KMS-11 (cell line): ENCODE measurements around the gene CD72.

Source experiments
- H2AFZ ChIP-seq: fragments of 200-600 bp; sonication (generic); 2 replicates; pipeline ENCODE4 v1.6.1; 2016; ENCODE audit warnings: antibody characterized with exemption, mixed run types, low read depth
- H3K27ac ChIP-seq: fragments of 200-600 bp; sonication (generic); 2 replicates; pipeline ENCODE4 v1.6.1; 2016; ENCODE audit warnings: mild to moderate bottlenecking, mixed run types
- H3K27me3 ChIP-seq: fragments of 200-600 bp; sonication (generic); 2 replicates; pipeline ENCODE4 v1.6.1; 2017; ENCODE audit warnings: mild to moderate bottlenecking, low read depth, mixed run types, moderate library complexity; ENCODE audit not compliant: insufficient read depth
- H3K36me3 ChIP-seq: fragments of 200-600 bp; sonication (generic); 2 replicates; pipeline ENCODE4 v1.6.1; 2017; ENCODE audit warnings: mild to moderate bottlenecking, mixed run types; ENCODE audit not compliant: insufficient read depth
- H3K4me1 ChIP-seq: fragments of 200-600 bp; sonication (generic); 2 replicates; pipeline ENCODE4 v1.6.1; 2016; ENCODE audit warnings: mild to moderate bottlenecking, low read depth, mixed run types; ENCODE audit not compliant: poor library complexity, severe bottlenecking
- H3K4me2 ChIP-seq: fragments of 200-600 bp; sonication (generic); 2 replicates; pipeline ENCODE4 v1.7.0; 2016; ENCODE audit warnings: mild to moderate bottlenecking, mixed run types
- H3K4me3 ChIP-seq: fragments of 200-600 bp; sonication (generic); IDR thresholded peaks from 2 replicates; pipeline ENCODE4 v1.6.1; 2017; ENCODE audit warnings: low read depth, low read length, mixed read lengths; ENCODE audit not compliant: insufficient read depth
- H3K79me2 ChIP-seq: fragments of 200-600 bp; sonication (generic); 2 replicates; pipeline ENCODE4 v1.6.1; 2016; ENCODE audit warnings: low read depth, mixed run types; ENCODE audit not compliant: insufficient read depth
- H3K9ac ChIP-seq: fragments of 200-600 bp; sonication (generic); 2 replicates; pipeline ENCODE4 v1.6.1; 2016; ENCODE audit warnings: mild to moderate bottlenecking, mixed run types
- H4K20me1 ChIP-seq: fragments of 200-600 bp; sonication (generic); 2 replicates; pipeline ENCODE4 v1.6.1; 2016; ENCODE audit warnings: mild to moderate bottlenecking, mixed run types; ENCODE audit not compliant: insufficient read depth
- TF ChIP-seq, protein P1 (sequence below): fragments of 200-600 bp; sonication (generic); conservative IDR thresholded peaks from 2 replicates; pipeline ENCODE4 v1.6.1; 2017; ENCODE audit warnings: low read depth, mild to moderate bottlenecking, antibody characterized with exemption, low read length, moderate library complexity, mixed read lengths

CD72 gene

DNA sequence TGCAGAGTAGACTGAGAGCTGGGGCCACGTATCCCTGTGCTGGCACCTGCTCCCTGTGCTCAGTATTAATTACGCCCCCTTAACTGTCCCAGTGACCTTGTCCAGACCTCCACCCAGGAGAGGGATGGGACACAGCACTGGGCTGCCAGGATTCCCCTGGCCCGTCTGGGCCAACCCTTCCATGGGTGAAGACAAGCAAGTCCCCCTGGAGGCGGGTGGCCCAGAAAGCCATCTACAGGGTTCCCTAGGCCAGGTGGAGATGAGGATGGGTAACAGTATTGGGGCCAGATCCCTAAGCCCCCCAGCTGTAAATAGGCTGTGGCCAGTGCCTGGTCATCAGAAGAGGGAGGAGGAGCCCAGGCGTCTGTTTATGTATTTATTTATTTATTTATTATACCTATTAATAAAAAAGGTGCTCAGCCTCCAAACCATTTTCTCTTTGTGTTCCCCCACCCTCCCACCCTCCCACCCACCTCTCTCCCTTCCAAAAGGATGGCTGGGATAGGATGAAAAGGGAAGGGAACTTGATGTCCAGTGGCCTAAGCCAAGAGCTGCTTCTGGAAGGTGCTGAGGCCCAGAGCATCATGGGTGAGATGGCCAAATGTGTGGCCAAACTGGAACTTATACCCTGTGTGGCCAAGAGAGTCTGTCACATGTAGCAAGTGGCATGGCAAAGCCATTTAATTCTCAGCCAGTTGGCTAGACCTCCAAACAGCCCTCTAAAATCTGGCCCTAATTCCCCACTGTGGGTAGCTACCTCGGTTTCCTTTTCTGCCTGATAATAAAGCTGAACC lies 56.5 kb downstream of the CD72 start:
- Histone ChIP-seq H3K4me2 (no peak overlapping the region), H3K4me1 (peaks cover 12% of the 10 kb centered on the region), H4K20me1 (no peaks in the 10 kb centered on the region), H3K27me3 (no peaks in the 10 kb centered on the region), H3K79me2 (no peaks in the 10 kb centered on the region), H3K9ac (no peak overlapping the region), H3K4me3 (no peak overlapping the region), H3K36me3 (no peaks in the 10 kb centered on the region), H3K27ac (no peak overlapping the region), H2AFZ (no peak overlapping the region)
- TF ChIP-seq, protein P1, sequence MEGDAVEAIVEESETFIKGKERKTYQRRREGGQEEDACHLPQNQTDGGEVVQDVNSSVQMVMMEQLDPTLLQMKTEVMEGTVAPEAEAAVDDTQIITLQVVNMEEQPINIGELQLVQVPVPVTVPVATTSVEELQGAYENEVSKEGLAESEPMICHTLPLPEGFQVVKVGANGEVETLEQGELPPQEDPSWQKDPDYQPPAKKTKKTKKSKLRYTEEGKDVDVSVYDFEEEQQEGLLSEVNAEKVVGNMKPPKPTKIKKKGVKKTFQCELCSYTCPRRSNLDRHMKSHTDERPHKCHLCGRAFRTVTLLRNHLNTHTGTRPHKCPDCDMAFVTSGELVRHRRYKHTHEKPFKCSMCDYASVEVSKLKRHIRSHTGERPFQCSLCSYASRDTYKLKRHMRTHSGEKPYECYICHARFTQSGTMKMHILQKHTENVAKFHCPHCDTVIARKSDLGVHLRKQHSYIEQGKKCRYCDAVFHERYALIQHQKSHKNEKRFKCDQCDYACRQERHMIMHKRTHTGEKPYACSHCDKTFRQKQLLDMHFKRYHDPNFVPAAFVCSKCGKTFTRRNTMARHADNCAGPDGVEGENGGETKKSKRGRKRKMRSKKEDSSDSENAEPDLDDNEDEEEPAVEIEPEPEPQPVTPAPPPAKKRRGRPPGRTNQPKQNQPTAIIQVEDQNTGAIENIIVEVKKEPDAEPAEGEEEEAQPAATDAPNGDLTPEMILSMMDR: no peak

DNA sequence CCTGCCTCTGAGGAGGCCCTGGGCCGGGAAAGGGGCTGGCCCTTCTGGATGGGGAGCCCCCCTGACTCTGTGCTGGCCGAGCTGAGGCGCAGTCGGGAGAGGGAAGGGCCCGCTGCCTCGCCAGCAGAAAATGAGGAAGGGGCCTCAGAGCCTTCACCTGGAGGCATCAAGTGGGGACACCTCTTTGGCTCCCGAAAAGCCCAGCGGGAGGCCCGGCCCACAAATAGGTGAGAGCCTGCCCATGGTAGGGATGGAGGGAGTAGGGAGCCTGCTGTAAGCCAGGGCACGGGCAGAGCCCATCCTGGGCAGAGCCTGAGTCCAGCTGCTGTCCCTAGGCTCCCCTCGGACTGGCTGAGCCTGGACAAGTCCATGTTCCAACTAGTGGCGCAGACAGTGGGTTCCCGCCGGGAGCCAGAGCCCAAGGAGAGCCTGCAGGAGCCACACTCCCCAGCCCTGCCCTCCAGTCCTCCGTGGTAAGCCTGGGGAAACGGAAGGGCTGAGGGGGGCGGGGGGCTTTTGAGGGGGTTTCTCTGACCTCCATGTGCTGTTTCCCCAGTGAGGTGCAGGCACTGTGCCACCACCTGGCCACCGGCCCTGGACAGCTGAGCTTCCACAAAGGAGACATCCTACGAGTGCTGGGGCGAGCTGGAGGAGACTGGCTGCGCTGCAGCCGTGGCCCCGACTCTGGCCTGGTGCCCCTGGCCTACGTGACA lies 57.4 kb downstream of the CD72 start:
- no peak overlapping the region for H3K4me3 ChIP-seq
- H3K4me2 ChIP-seq: no peak overlapping the region
- H3K79me2 ChIP-seq: no peaks in the 10 kb centered on the region
- no peak overlapping the region for H3K9ac ChIP-seq
- no peaks in the 10 kb centered on the region for H3K27me3 ChIP-seq
- H4K20me1 ChIP-seq: no peaks in the 10 kb centered on the region
- H3K27ac ChIP-seq: no peak overlapping the region
- H3K36me3 ChIP-seq: no peaks in the 10 kb centered on the region
- TF ChIP-seq, protein P1: no peak
- peaks cover 3% of the 10 kb centered on the region for H3K4me1 ChIP-seq
- no peak overlapping the region for H2AFZ ChIP-seq
